Activated T-cell treated with anti-CD3 and anti-CD28 coated beads for 24 hours (primary cell): ENCODE results near the gene F10.
"Not testable (repeated sequence)": the region's sequence is repeated elsewhere in the genome, so short reads cannot be mapped to it uniquely, and the experiment has no call there.

Source experiments
- DNase-seq: peaks from one replicate; pipeline ENCODE4 v3.0.0-alpha.2; 2020; ENCODE audit warnings: low read depth

The F10 gene

DNA sequence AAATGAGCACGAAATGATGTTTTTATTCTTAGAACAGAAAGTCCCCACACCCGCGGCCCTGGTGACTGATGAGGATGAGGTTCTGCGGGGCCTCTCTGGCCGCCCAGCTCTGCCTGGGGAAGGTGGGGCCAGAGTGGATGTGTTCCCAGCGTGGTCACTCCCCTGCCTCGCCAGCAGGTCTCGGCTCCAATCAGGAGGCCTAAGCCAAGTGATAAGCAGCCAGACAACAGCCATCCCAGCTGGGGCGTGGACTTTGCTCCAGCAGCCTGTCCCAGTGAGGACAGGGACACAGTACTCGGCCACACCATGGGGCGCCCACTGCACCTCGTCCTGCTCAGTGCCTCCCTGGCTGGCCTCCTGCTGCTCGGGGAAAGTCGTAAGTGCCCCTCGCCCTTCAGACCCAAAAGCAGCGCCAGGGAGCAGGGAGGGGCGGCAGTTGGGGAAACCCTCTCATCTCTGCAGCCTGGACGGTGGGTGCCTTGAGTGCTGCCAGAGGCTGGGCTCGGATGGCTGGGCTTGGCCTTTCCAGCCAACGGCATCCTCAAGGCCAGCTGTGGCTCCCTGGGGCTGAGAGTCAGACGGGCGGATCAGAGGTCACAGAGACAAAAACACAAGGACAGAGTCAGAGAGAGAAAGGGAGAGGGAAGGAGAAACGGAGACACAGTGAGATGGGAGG lies at the start of gene F10:
Gene F10, plus strand, starts transcription at position 250 of the 676 bp plus-strand sequence. Its CDS starts 57 bp downstream, at position 307.
- no peak for DNase-seq

DNA sequence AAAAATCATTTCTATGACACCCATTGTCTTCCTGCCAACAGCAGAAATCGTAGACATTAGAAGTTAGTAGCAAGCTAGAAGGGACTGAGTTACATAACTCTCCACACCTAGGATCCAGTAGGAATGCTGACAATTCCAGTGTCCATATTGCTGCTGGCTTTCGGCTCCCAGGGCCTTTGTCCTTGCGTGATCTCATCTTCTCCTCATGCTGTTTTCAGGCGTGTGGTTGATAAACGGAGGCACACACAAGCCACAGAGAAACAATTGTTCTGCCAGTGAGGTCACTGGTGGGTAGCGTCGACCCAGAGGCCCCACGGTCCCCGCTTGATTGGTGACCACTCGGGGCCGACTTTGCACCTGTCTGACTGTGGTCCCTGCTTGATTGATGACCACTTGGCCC lies 48.7 kb upstream of the F10 start:
- DNase-seq: no peak

DNA sequence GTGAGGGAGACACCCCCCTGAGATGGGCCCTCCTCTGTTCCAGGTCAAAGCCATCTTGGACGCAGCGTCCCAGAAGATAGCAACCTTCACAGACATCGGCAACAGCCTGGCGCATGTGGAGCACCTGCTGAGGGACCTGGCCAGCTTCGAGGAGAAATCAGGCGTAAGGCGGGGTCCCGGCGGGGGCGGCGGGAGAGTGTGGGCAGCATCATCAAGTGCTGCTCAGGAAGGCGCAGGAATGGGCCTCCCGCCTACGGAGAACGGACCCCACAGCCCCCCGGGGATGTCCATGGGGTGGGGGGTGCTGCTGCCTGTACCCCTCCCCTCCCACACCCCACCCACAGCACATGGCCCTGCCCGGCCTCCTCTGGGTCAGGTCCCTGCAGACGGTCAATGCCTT lies 48.2 kb upstream of the F10 start:
- no peak for DNase-seq

DNA sequence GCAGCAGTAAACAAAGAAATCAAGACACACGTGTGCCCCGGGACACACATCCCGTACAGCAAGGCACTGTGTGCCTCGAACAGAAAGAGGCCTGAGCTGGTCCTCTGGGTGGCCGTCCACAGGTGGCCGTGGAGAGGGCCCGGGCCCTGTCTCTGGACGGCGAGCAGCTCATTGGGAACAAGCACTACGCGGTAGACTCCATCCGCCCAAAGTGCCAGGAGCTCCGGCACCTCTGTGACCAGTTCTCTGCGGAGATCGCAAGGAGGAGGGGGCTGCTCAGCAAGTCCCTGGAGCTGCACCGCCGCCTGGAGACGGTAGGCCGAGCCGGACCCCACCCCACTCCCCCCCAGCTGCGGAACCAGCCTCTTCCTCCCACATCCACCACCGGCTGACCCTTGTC lies 47.7 kb upstream of the F10 start:
- no peak for DNase-seq

DNA sequence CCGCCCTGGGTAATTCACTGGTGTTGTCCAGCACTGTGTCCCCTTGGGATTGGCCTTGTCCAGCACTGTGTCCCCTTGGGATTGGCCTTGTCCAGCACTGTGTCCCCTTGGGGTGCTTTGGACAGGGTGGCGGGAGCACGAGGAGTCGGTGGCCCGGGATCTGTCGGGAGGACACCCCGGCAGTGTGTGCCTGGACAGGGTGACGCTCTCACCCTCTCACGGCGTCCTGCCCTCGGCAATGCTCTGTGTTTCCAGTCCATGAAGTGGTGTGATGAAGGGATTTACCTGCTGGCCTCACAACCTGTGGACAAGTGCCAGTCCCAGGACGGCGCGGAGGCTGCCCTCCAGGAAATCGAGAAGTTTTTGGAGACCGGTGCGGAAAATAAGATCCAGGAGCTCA lies 46.9 kb upstream of the F10 start:
- DNase-seq: no peak

DNA sequence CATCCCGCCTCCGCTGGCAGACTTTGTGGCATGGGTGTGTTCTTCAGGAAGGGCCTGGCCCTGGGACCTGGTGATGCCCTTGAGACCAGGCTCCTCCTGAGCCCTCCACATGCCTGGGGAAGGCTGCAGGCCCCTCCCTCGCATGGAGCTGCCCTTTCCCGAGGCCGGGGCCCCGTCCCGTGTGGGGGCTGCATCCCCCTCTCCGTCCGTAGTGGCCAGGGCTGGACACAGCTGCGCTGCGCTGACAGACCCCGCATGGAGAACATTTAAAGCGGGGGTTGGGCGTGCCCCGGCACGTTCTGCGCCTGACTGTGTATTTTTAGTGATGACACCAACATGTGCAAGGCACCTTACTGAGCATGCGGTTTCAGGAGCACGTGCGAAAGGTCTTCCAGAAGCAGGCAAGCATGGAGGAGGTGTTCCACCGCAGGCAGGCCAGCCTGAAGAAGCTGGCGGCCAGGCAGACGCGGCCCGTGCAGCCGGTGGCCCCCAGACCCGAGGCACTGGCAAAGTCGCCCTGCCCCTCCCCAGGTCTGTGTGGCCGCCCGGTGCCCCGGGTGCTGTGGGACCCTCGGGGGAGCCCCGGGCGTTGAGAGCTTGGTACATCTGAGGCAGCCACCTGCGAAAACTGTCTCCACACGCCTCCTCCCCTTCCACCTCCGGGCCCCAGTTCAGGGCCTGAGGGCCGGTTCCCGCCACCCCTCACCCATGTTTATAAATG lies 45.8 kb upstream of the F10 start:
- no peak for DNase-seq

DNA sequence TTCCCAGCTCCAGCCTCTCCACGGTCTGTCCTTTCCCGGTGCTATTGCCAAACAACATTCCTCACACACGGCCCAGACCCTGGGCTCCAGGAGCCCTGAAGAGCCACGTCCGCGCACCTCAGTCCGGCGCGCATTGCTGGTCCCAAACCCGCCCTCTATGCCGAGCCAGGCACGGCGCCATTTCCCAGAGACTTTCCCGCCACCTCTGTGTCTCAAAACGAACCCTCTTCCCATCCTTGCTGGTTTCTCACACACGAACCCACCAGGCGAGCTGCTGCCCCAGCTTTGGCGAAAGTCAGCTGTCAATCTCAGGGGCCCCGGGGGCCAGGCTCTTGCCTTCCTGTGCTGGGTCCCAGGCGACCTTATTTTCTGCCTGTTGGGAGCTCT lies 45.0 kb upstream of the F10 start:
- DNase-seq: no peak

DNA sequence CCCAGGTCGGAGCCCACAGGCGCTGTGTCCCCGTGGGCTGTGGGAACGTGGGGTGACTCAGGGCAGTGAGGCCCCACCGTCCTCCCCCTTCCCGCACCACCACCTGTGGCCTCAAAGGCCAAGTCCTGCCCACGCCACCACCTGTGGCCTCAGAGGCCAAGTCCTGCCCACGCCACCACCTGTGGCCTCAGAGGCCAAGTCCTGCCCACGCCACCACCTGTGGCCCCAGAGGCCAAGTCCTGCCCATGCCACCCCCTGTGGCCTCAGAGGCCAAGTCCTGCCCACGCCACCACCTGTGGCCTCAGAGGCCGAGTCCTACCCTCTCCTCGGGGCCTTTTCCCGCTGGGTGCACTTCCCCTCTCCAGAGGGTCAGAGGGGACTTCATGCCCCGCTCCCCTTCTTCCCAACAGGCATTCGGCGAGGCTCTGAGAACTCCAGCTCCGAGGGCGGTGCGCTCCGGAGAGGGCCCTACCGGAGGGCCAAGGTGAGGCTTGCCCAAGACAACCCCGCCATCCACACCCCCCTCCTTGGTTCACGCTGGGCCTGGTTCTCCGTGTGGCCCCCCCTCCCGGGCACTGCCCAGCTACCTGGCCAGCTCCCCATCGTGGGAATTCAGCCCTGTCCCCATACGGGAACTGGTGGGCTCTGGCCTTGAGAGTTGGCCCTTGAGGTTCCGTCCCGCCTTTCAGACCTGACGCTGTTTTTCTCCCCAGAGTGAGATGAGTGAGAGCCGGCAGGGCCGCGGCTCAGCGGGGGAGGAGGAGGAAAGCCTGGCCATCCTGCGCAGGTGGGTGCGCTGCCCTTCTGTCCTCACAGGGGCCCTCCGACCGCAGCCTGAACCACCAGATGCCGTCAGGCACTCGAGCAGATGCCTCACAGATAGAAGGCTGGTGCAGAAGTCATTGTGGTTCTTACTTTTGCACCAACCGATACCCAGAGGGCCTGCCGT lies 44.4 kb upstream of the F10 start:
- no peak for DNase-seq

DNA sequence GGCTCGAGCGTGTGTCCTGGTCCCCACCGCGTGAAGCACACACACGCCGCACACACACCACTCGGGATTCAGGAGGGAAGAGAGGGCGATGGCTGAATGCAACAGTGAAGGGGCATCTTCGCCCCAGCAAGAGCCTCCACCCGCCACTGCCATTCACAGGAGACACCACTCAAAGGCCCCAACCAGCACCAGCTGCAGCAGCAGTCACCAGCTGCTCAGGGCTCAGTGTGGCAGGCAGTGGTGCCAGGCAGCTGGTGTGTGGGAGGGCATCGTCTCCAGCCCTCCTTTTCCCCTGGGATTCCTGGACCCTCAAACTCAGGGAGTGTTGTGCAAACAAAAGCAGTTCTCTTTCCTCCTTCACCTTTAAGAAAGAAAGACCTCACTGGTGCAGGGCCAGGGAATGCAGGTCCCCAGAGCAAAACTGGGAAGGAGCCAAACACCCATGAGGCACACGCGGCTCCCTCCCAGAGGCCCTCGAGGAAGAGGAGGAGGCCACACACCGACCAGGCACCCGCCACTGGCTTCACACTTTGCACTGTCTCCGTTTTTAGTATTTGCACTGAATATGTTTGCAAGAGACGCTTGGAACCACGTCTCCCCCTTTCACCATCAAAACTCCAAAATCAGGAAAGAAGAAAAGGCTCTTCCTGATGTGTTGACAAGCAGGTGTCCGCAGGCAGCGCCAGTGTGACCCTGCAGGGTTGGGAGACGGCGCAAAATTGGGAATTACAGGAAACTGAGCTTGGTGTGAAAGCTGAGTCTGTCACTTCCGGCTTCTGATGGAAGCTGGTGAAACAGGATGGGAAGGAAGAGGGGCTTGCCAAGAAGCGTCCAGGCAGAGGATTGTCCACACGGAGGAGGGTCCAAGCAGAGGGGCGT lies 43.5 kb upstream of the F10 start:
- no peak for DNase-seq

DNA sequence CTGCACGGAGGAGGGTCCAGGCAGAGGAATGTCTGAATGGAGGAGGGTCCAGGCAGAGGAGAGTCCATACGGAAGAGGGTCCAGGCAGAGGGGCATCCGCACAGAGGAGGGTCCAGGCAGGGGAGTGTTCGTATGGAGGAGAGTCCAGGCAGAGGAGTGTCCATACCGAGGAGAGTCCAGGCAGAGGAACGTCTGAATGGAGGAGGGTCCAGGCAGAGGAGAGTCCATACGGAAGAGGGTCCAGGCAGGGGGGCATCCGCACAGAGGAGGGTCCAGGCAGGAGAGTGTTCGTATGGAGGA lies 42.9 kb upstream of the F10 start:
- not testable (repeated sequence) for DNase-seq

DNA sequence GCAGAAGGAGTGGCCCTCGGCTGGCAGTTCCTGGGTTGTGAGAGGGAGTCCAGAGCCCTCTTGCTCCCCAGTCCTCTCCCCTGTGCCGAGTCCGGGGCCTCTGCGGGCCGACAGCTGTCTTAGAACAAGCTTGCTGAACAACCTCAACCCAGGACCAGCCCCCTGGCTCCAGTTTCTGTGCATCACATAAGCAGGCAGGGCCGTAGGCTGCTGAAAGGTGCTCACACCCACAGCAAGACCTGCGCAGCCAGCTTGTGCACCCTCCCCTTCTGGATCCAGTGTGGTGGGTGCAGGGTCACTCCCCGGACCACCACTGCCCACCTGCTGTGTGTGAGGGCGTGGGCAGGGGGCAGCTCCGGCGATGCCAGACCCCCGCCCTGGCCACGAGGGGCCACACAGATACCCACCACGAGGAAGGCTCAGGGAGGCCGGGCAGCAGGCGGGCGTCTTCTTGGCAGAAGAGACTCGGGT lies 42.2 kb upstream of the F10 start:
- DNase-seq: no peak

DNA sequence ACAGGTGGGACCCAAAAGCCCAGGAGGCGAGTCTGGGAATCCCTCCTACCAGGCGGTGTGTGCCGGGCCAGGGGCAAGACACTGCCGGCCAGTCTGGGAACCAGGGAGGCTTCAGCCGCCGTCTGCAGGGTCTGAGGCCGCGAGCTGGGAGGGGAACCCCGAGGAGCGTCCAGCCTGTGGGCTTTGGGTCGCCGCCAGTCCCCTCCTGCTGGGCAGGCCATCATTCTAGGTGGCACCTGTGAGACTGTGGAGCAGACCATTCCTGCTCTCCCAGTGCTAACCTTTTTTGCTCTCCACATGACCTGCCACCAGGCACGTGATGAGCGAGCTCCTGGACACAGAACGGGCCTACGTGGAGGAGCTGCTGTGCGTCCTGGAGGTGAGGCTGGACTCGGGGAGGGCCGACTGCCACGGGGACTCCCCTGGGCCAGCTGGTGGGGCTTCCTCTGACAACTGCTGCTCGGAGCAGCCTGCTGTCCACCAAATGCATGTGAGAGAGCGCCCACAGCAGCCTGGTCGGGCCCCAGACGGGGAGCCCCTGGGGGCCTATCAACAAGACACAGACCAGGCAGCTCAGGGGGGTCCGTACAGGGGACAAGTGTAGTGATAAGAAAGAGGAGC lies 41.6 kb upstream of the F10 start:
- no peak for DNase-seq

DNA sequence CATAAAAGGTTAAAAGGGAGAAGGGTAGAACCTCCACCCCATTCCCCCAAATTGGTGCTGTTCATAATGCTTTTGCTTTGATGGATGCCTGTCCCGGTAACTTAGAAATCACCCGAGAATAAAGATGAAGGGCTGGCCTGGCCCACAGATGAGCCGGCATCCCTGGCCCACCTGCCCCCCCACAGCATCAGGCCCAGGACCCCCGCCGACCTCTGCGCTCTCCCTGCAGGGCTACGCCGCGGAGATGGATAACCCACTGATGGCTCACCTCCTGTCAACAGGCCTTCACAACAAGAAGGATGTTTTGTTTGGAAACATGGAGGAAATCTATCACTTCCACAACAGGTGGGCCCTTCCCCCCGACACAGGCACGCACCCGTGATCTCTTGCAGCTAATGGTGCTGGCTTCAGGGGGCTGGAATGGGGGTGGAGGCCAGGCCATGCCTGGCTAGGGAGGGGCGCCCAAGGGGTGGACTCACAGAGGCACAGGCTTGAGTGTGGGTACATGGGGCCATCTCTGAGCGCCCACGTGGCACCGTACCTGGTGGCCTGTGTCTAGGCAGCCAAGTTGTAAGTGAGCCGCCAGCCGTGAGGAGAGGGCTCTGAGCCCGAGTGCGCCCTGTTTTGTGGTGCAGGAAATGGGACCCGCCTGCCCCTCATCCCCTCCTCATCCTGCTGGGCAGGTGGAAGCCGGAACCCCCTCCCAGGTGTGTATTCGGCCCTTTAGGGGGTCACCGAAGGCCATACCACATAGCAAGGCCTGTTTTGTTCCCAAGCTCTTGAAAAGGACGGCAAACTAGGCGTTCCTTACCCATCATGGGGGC lies 40.2 kb upstream of the F10 start:
- DNase-seq: no peak

DNA sequence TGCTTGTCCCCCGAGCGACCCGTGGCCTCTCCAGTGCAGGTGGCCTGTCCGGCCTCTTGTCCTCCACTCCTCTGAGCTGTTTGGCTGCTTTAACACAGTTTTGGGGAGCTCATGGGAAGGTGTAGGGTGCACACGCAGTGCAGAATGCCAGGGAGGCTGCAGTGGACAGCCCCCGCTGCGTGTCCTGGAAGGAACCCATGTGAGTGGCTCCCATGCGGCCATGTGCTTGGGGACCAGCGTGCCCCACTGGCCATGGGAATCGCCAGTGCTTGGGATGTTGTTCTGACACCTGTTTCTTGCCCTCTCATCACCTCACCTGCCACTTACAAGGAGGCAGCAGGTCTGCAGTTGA lies 39.6 kb upstream of the F10 start:
- DNase-seq: no peak

DNA sequence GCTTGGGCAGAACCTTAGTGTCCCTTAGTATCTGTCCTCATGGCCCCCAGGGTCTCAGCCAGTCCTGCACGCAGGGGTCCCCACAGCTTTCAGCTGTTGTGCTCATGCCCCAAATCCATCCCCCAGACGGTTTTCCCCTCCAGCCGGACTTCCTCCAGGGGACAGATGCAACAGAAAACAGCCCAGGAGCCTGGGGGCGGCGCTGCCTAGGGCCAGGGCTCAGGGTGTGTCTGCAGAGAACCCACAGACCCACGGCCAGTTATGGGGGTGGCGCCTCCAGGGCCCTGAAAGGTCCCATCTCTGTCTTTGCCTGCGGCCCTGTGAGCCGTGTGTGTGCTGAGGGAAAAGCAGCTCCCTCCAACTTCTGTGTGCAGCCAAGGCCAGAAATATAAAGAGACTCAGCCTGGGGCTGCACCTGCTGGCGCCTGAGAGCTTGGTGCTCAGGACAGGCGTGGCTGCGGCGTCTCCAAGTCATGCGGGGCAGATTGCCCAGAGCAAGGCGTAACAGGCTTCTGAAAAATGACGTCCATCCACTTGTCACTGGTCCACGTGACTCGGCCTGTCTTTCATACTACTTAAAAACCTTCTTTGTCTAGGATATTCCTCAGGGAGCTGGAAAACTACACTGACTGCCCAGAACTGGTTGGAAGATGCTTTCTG lies 39.1 kb upstream of the F10 start:
- DNase-seq: no peak

DNA sequence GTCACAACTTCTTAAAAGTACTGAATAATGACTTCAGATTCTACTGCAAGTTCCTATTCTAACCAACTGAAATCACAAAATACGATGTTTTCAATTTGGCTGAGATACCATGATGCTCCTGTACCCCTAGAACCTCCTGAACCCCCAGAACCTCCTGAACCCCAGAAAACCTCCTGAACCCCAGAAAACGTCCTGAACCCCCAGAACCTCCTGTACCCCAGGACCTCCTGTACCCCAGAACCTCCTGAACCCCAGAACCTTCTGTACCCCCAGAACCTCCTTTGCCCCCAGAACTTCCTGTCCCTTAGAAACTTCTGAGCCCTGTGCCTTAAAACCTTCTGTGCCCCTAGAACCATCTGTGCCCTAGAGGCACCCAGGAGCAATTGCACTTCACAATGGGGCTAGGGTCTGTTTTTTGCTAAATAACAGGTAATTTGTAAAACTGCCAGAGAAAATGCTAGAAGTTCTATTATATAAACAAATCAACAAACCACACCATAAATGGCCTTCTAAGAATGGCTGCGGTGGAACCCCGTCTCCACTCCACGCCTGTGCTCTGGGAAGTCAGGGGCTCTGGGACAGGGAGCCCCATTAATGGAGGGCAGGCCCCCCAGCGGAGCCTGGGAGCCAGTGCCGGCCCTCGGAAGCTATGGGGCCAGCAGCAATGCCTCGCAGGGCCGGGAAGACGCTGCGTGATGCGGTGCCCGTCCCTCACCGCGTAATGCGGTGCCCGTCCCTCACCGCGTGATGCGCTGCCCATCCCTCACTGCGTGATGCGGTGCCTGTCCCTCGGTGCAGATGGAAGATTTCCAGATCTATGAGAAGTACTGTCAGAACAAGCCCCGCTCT lies 38.3 kb upstream of the F10 start:
- DNase-seq: no peak

DNA sequence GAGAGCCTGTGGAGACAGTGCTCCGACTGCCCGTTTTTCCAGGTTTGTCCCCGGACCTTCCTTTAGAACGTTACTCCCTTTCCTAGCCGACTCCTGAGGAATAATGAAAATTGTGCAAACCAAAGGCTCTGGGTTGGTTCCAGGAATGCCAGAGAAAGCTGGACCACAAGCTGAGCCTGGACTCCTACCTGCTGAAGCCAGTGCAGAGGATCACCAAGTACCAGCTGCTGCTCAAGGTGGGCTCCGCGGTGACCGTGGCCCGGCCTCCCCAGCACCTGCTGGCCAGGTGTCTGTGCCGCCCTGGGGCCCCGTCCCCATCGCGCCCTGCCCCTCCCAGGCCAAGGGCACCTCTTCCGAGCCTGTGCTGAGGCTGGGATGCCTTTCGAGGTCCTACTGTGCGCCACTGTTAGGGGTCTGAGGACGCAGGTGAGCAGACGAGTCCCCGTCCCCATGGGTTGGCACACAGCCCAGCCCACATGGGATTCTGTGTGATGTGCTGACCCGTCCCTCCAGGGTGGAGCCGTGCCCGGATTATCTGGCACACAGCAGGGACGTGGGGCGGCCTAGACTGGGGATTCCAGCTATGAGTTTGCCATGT lies 37.6 kb upstream of the F10 start:
- no peak for DNase-seq

DNA sequence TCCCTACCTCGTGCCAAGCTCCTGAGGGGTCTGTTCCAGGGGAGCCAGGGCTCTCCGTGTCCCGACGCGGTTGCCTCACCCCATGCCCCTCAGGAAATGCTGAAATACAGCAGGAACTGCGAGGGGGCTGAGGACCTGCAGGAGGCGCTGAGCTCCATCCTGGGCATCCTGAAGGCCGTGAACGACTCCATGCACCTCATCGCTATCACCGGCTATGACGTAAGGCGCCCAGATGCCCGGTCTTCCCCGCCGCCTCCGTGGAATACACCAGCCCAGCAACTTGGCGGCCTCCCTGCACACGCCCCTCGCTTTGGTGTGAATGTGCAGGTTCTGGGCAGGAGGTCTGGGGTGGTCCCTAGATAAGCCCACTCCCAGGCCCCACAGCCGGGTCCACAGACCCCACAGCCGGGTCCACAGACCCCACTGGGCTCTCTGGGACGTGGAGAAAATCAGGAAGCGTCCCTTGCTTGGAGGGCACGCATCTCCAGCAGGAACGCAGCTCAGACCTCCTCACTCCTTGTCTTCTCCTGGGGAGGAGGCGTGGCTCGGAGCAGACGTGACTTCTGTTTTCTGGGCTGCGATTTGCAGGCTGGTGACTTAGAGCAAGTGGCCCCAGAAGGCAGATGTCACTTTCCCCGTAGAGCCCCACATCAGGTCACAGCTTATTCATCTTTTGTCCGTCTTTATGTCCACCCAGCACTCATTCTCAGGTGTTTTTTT lies 36.4 kb upstream of the F10 start:
- DNase-seq: no peak
